HAP-1 (cell line): ENCODE data around the gene GPR78.
"Not testable (repeated sequence)": the region's sequence is repeated elsewhere in the genome, so short reads cannot be mapped to it uniquely, and the experiment has no call there.

Source experiments
- DNase-seq, 2 experiments: peaks; one replicate each; pipeline ENCODE4 v3.0.0-alpha.2; 2016 to 2020; ENCODE audit warnings: low spot score in 2 of 2
- H3K27me3 ChIP-seq: fragments of 250-450 bp; sonication (Bioruptor Pico); 2 replicates; pipeline ENCODE4 v1.5.1; 2020; ENCODE audit warnings: low read depth, mild to moderate bottlenecking, moderate library complexity
- H3K36me3 ChIP-seq: fragments of 250-450 bp; sonication (Bioruptor Pico); replicated peaks from 2 replicates; pipeline ENCODE4 v1.5.1; 2020; ENCODE audit warnings: mild to moderate bottlenecking
- H3K4me1 ChIP-seq: fragments of 250-450 bp; sonication (Bioruptor Pico); 2 replicates; pipeline ENCODE4 v1.5.1; 2020; ENCODE audit warnings: mild to moderate bottlenecking
- H3K4me3 ChIP-seq: fragments of 250-450 bp; sonication (Bioruptor Pico); 2 replicates; pipeline ENCODE4 v1.5.1; 2020; ENCODE audit warnings: mild to moderate bottlenecking, moderate library complexity
- H3K9me3 ChIP-seq: fragments of 250-450 bp; sonication (Bioruptor Pico); 2 replicates; pipeline ENCODE4 v1.5.1; 2020; ENCODE audit warnings: mild to moderate bottlenecking, moderate library complexity
- in situ Hi-C: fragments of 300-500 bp; cut with MboI; formaldehyde crosslinking; loops from 3 replicates; pipeline ENCODE4 v1.14.3; 2020; ENCODE audit warnings: low sequenced_read_pairs, inconsistent platforms, mixed read lengths

Gene GPR78

DNA sequence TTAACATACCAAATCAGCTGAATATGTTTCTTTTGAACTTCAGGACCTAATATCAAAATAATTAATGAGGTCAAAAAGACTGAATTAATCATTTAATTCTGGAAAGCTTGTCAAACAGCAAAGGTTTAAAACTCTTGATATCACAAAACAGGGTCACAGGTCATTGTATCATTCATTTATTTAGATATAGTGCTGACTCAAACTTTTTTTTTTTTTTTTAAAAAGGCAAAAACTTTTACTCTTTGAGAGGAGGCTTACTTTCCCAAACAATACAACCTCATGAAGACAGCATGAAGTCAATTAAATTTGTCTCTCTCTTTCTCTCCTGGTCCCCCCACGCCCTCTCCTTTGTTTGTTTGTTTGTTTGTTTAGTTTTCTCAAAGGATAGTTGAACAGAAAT is 15.6 kb upstream of the GPR78 start:
- H3K9me3 ChIP-seq: peaks cover 2% of the 10 kb centered on the region; the same call in 1 of the 2 replicates
- no peak for DNase-seq
- peaks cover 16% of the 10 kb centered on the region for H3K4me1 ChIP-seq
- no peaks in the 10 kb centered on the region for H3K36me3 ChIP-seq
- no peaks in the 10 kb centered on the region for H3K27me3 ChIP-seq
- in situ Hi-C loops: no loop called here
- H3K4me3 ChIP-seq: no peak overlapping the region

GRCh38 chr4:8568068-8568668 is 12.0 kb upstream of the GPR78 start:
- in situ Hi-C loops: no loop called here
- H3K4me1 ChIP-seq: peaks cover 16% of the 10 kb centered on the region
- no peaks in the 10 kb centered on the region for H3K27me3 ChIP-seq
- H3K9me3 ChIP-seq: peaks cover 2% of the 10 kb centered on the region
- no peaks in the 10 kb centered on the region for H3K36me3 ChIP-seq
- DNase-seq: peak; percentile 43 to 68
- no peak overlapping the region for H3K4me3 ChIP-seq

- Histone ChIP-seq H3K27me3 (no peaks in the 10 kb centered on the region), H3K4me1 (peaks cover 16% of the 10 kb centered on the region), H3K4me3 (no peak overlapping the region), H3K9me3 (peaks cover 2% of the 10 kb centered on the region), H3K36me3 (no peaks in the 10 kb centered on the region)
- in situ Hi-C loops: no loop called here
- DNase-seq: no peak
Observed at GRCh38 chr4:8570201-8570600, 10.0 kb upstream of the GPR78 start.

GRCh38 chr4:8571702-8572685 is 8.2 kb upstream of the GPR78 start:
- peaks cover 16% of the 10 kb centered on the region for H3K4me1 ChIP-seq
- no peaks in the 10 kb centered on the region for H3K36me3 ChIP-seq
- H3K9me3 ChIP-seq: peaks cover 2% of the 10 kb centered on the region
- no peak for DNase-seq
- no peak overlapping the region for H3K4me3 ChIP-seq
- H3K27me3 ChIP-seq: peaks cover 2% of the 10 kb centered on the region; the same call in 1 of the 2 replicates
- in situ Hi-C loops: no loop called here

- no peak overlapping the region for H3K4me3 ChIP-seq
- peaks cover 4% of the 10 kb centered on the region for H3K4me1 ChIP-seq
- H3K27me3 ChIP-seq: peaks cover 4% of the 10 kb centered on the region; the same call in 1 of the 2 replicates
- H3K9me3 ChIP-seq: peaks cover 2% of the 10 kb centered on the region
- in situ Hi-C loops: no loop called here
- DNase-seq: no peak
- no peaks in the 10 kb centered on the region for H3K36me3 ChIP-seq
Observed at GRCh38 chr4:8573266-8573665, 6.9 kb upstream of the GPR78 start.

GRCh38 chr4:8574796-8575370 is 5.3 kb upstream of the GPR78 start:
- H3K27me3 ChIP-seq: peaks cover 9% of the 10 kb centered on the region; the same call in 1 of the 2 replicates
- H3K36me3 ChIP-seq: no peaks in the 10 kb centered on the region
- no peak for DNase-seq
- H3K4me1 ChIP-seq: no peaks in the 10 kb centered on the region
- in situ Hi-C loops: loop anchor here (25.0 kb wide), 1 partner anchor 338 kb away; no protein-coding TSS in a partner anchor
- no peaks in the 10 kb centered on the region; the same call in 1 of the 2 replicates for H3K9me3 ChIP-seq
- no peak overlapping the region for H3K4me3 ChIP-seq

DNA sequence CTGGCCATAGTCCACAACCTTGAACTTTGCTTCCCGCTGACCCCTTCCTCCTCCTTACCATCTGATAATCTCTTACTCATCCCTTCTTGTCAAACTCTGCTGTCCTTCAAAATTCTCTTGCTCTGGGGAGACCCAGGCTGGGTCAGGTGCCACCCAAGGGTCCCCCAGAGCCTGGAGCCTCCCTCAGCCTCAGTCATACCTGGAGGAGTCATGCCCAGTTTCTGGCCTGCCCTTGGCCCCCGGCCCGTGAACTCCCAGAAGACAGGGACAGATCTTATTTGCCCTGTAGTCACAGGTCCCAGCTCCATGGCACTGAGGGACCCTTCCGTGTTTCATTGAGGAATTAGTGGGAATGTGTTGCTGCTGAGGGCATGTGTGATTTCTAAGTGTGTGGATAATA is 4.7 kb upstream of the GPR78 start:
- no peak overlapping the region for H3K4me3 ChIP-seq
- no peaks in the 10 kb centered on the region; the same call in 1 of the 2 replicates for H3K9me3 ChIP-seq
- peaks cover 10% of the 10 kb centered on the region; the same call in 1 of the 2 replicates for H3K27me3 ChIP-seq
- in situ Hi-C loops: loop anchor here (25.0 kb wide), 1 partner anchor 338 kb away; no protein-coding TSS in a partner anchor
- no peaks in the 10 kb centered on the region for H3K36me3 ChIP-seq
- DNase-seq: no peak
- H3K4me1 ChIP-seq: no peaks in the 10 kb centered on the region

DNA sequence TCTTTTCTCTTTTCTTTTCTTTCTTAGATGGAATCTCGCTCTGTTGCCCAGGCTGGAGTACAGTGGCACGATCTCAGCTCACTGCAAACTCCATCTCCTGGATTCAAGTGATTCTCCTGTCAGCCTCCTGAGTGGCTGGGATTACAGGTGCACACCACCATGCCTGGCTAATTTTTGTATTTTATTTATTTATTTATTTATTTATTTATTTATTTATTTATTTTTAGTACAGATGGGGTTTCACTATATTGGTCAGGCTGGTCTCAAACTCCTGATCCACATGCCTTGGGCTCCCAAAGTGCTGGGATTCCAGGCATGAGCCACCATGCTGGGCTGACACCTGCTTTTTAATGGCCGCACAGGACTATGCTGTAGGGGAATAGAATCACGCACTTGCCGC is 3.6 kb upstream of the GPR78 start:
- not testable (repeated sequence) for H3K9me3 ChIP-seq, H3K4me3 ChIP-seq, DNase-seq, H3K4me1 ChIP-seq, H3K36me3 ChIP-seq
- in situ Hi-C loops: loop anchor here (25.0 kb wide), 1 partner anchor 339 kb away; no protein-coding TSS in a partner anchor
- peaks cover 13% of the 10 kb centered on the region; the same call in 1 of the 2 replicates for H3K27me3 ChIP-seq

DNA sequence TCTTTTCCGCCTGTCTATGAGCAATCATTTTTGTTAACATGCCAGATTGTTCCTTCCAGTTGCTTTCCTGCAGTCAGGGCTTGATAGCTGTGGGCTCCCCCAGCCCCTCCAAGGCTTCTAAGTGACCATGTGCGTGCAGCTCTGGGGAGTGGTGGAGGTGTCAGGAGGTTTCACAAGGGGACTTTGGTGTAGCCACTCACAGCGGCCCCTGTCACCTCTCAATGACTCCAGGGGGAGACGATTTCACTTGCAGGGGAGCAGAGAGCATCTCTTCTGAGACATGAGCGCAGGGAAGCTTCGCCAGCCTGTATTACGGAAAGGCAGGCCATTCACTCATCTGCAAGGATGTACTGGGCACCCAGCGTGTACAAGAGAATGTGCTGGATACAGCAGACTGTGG is 3.1 kb upstream of the GPR78 start:
- H3K4me3 ChIP-seq: no peak overlapping the region

GRCh38 chr4:8577972-8578371 is 2.2 kb upstream of the GPR78 start:
- Histone ChIP-seq H3K4me1 (no peaks in the 10 kb centered on the region), H3K36me3 (no peaks in the 10 kb centered on the region), H3K27me3 (peaks cover 14% of the 10 kb centered on the region), H3K4me3 (no peak overlapping the region), H3K9me3 (no peaks in the 10 kb centered on the region)
- in situ Hi-C loops: loop anchor here (25.0 kb wide), 1 partner anchor 341 kb away; no protein-coding TSS in a partner anchor
- DNase-seq: no peak

More for the DNA sequence above, 3.1 kb upstream of the GPR78 start:
- no peak for DNase-seq
- H3K36me3 ChIP-seq: no peaks in the 10 kb centered on the region
- no peaks in the 10 kb centered on the region for H3K4me1 ChIP-seq
- H3K9me3 ChIP-seq: no peaks in the 10 kb centered on the region
- in situ Hi-C loops: loop anchor here (25.0 kb wide), 1 partner anchor 340 kb away; no protein-coding TSS in a partner anchor
- H3K27me3 ChIP-seq: peaks cover 13% of the 10 kb centered on the region; the same call in 1 of the 2 replicates

- Histone ChIP-seq H3K4me1 (no peaks in the 10 kb centered on the region), H3K36me3 (no peaks in the 10 kb centered on the region), H3K4me3 (no peak overlapping the region), H3K9me3 (no peaks in the 10 kb centered on the region), H3K27me3 (peaks cover 16% of the 10 kb centered on the region)
- in situ Hi-C loops: loop anchor here (25.0 kb wide), 1 partner anchor 341 kb away; no protein-coding TSS in a partner anchor
- DNase-seq: no peak
Observed at GRCh38 chr4:8578717-8579116, 1.5 kb upstream of the GPR78 start.

- peaks cover 16% of the 10 kb centered on the region for H3K27me3 ChIP-seq
- in situ Hi-C loops: loop anchor here (25.0 kb wide), 1 partner anchor 342 kb away; no protein-coding TSS in a partner anchor
- no peak for DNase-seq
- H3K4me1 ChIP-seq: no peaks in the 10 kb centered on the region
- H3K4me3 ChIP-seq: no peak overlapping the region
- no peaks in the 10 kb centered on the region for H3K36me3 ChIP-seq
- H3K9me3 ChIP-seq: no peaks in the 10 kb centered on the region
Observed at GRCh38 chr4:8579526-8580320, 469 bp upstream of the GPR78 start.
